LNCAP (cell line): ENCODE data around the gene INPP4A.

Experiments used
- CTCF ChIP-seq: fragments of 450-650 bp; IDR thresholded peaks from 2 replicates; pipeline ENCODE4 v1.5.1; 2017; ENCODE audit warnings: mild to moderate bottlenecking

Gene INPP4A

GRCh38 chr2:98559581-98559980, 114.9 kb downstream of the INPP4A start:
- no peak for TF ChIP-seq CTCF

- TF ChIP-seq CTCF: no peak
These were observed 115.7 kb downstream of the INPP4A start for GRCh38 chr2:98560256-98560771.

- no peak for TF ChIP-seq CTCF
These were observed 116.4 kb downstream of the INPP4A start for GRCh38 chr2:98561018-98561417.

GRCh38 chr2:98561902-98562695, 117.4 kb downstream of the INPP4A start:
- TF ChIP-seq CTCF: no peak

GRCh38 chr2:98563394-98563793, 118.7 kb downstream of the INPP4A start:
- TF ChIP-seq CTCF: no peak

GRCh38 chr2:98564541-98565132, 120.0 kb downstream of the INPP4A start:
- TF ChIP-seq CTCF: no peak

GRCh38 chr2:98565286-98565860, 120.7 kb downstream of the INPP4A start:
- no peak for TF ChIP-seq CTCF
